A549 (cell line): Measurements from ENCODE around the gene MANSC1. TPM values are rescaled to one million over a fixed set of nuclear protein-coding genes. Genes with fewer than 3 reads are reported as not detected.

ENCODE experiments used
- ATAC-seq, 2 experiments: fragments of 200-7000 bp in 1 of 2; fragments of >200 bp in 1 of 2; cut with Nextera tagmentation in 1 of 2; cut with Tn5 transposase in 1 of 2; 3 replicates each; pipeline versions ENCODE4 v1.8.0 to v1.9.1; 2018 to 2020; ENCODE audit warnings: mild to moderate bottlenecking in 1 of 2, moderate library complexity in 1 of 2
- CTCF ChIA-PET: fragments of 300-600 bp; sonication (Branson Sonifier 250); formaldehyde crosslinking; extraction: SDS; loops from one replicate; lab custom pipeline; 2021; ENCODE audit warnings: antibody characterized with exemption, inconsistent platforms; lab: Yijun Ruan, JAX
- POLR2A ChIA-PET: fragments of 350-600 bp; formaldehyde crosslinking; extraction: SDS; loops from one replicate; lab custom pipeline; 2021; ENCODE audit warnings: antibody characterized with exemption, inconsistent platforms; lab: Yijun Ruan, JAX
- DNase-seq, 2 experiments: peaks; one replicate each; pipeline versions ENCODE4 v3.0.0 to v3.0.0-alpha.2; 2011 to 2016; ENCODE audit warnings: low read depth in 1 of 2, low spot score in 1 of 2
- FAIRE-seq: peaks from 2 replicates; lab custom pipeline; 2011; peaks lifted over from hg19 to GRCh38; lab: Jason Lieb, UNC
- H3K27ac ChIP-seq, 2 experiments: fragments of >200 bp; sonication (Bioruptor Twin); formaldehyde crosslinking; 3 replicates each; pipeline ENCODE4 v1.5.1; 2016 to 2017
- H3K4me1 ChIP-seq: fragments of >200 bp; sonication (Bioruptor Twin); formaldehyde crosslinking; 3 replicates; pipeline ENCODE4 v1.6.1; 2016
- H3K4me2 ChIP-seq: fragments of >200 bp; sonication (Bioruptor Twin); formaldehyde crosslinking; 3 replicates; pipeline ENCODE4 v1.6.1; 2016
- H3K4me3 ChIP-seq: fragments of >200 bp; sonication (Bioruptor Twin); formaldehyde crosslinking; 3 replicates; pipeline ENCODE4 v1.5.1; 2016
- H3K9me3 ChIP-seq: fragments of >200 bp; sonication (Bioruptor Twin); formaldehyde crosslinking; 3 replicates; pipeline ENCODE4 v1.6.1; 2016
- ATOH8 ChIP-seq: fragments of 250-450 bp; sonication (Bioruptor Pico); IDR thresholded peaks from 2 replicates; pipeline ENCODE4 v1.5.0; 2020; ENCODE audit warnings: low read depth, mild to moderate bottlenecking, moderate library complexity
- CTCF ChIP-seq: fragments of >200 bp; sonication (Bioruptor Twin); formaldehyde crosslinking; IDR thresholded peaks from 3 replicates; pipeline ENCODE4 v1.5.1; 2016
- EHF ChIP-seq: fragments of 250-450 bp; sonication (Bioruptor Pico); IDR thresholded peaks from 2 replicates; pipeline ENCODE4 v1.5.0; 2020; ENCODE audit warnings: mild to moderate bottlenecking
- FOSB ChIP-seq: fragments of 250-450 bp; sonication (Bioruptor Pico); IDR thresholded peaks from 2 replicates; pipeline ENCODE4 v1.5.0; 2020; ENCODE audit warnings: mild to moderate bottlenecking, moderate library complexity
- FOXS1 ChIP-seq: fragments of 250-450 bp; sonication (Bioruptor Pico); IDR thresholded peaks from 2 replicates; pipeline ENCODE4 v1.5.0; 2020; ENCODE audit warnings: mild to moderate bottlenecking, moderate library complexity
- GATA3 ChIP-seq: IDR thresholded peaks from 2 replicates; pipeline ENCODE4 v1.6.1; 2012; ENCODE audit warnings: borderline replicate concordance
- HDAC2 ChIP-seq: fragments of 200-600 bp; sonication (generic); IDR thresholded peaks from 2 replicates; pipeline ENCODE4 v1.6.1; 2016
- HOXA7 ChIP-seq: fragments of 250-450 bp; sonication (Bioruptor Pico); IDR thresholded peaks from 2 replicates; pipeline ENCODE4 v1.5.0; 2020; ENCODE audit warnings: mild to moderate bottlenecking, moderate library complexity
- HOXB13 ChIP-seq: fragments of 250-450 bp; sonication (Bioruptor Pico); IDR thresholded peaks from 2 replicates; pipeline ENCODE4 v1.5.0; 2020; ENCODE audit warnings: low read depth, mild to moderate bottlenecking, moderate library complexity
- JUN ChIP-seq, 2 experiments: fragments of >200 bp; sonication (Bioruptor Twin); formaldehyde crosslinking; IDR thresholded peaks; 2 replicates in 1 of 2; 3 replicates in 1 of 2; pipeline ENCODE4 v1.6.1; 2016 to 2017
- JUNB ChIP-seq: fragments of >200 bp; sonication (Bioruptor Twin); formaldehyde crosslinking; IDR thresholded peaks from 2 replicates; pipeline ENCODE4 v1.6.1; 2016
- MAFK ChIP-seq: fragments of 450-650 bp; IDR thresholded peaks from 2 replicates; pipeline ENCODE4 v1.6.1; 2014; ENCODE audit not compliant: partially characterized antibody
- MAX ChIP-seq: IDR thresholded peaks from 2 replicates; pipeline ENCODE4 v1.6.1; 2012
- NFE2L2 ChIP-seq: fragments of 150-350 bp; conservative IDR thresholded peaks from 2 replicates; pipeline ENCODE4 v1.6.1; 2014; ENCODE audit warnings: low read length
- NPAS2 ChIP-seq: fragments of 250-450 bp; sonication (Bioruptor Pico); IDR thresholded peaks from 2 replicates; pipeline ENCODE4 v1.8.0; 2022; ENCODE audit warnings: mild to moderate bottlenecking, moderate library complexity, borderline replicate concordance
- PHF8 ChIP-seq: fragments of 200-600 bp; sonication (generic); IDR thresholded peaks from 2 replicates; pipeline ENCODE4 v1.6.1; 2016; ENCODE audit warnings: low read depth, mild to moderate bottlenecking, antibody characterized with exemption, moderate library complexity, borderline replicate concordance
- POLR2A ChIP-seq: IDR thresholded peaks from 2 replicates; pipeline ENCODE4 v1.6.1; 2012; ENCODE audit warnings: mild to moderate bottlenecking, low read length
- RAD21 ChIP-seq, 2 experiments: fragments of >200 bp in 1 of 2; sonication (Bioruptor Twin) in 1 of 2; formaldehyde crosslinking in 1 of 2; IDR thresholded peaks in 1 of 2; conservative IDR thresholded peaks in 1 of 2; 2 replicates in 1 of 2; 3 replicates in 1 of 2; pipeline ENCODE4 v1.6.1; 2012 to 2018; ENCODE audit warnings: inconsistent platforms in 1 of 2
- RARB ChIP-seq: fragments of 250-450 bp; sonication (Bioruptor Pico); IDR thresholded peaks from 2 replicates; pipeline ENCODE4 v1.8.0; 2021; ENCODE audit warnings: mild to moderate bottlenecking, moderate library complexity
- REST ChIP-seq: fragments of 200-600 bp; sonication (generic); IDR thresholded peaks from 2 replicates; pipeline ENCODE4 v1.6.1; 2016; ENCODE audit warnings: antibody characterized with exemption, mild to moderate bottlenecking, moderate library complexity
- TFCP2L1 ChIP-seq: fragments of 250-450 bp; sonication (Bioruptor Pico); IDR thresholded peaks from 2 replicates; pipeline ENCODE4 v1.5.0; 2021; ENCODE audit warnings: mild to moderate bottlenecking
- USF2 ChIP-seq: fragments of 450-650 bp; IDR thresholded peaks from 2 replicates; pipeline ENCODE4 v1.6.1; 2014; ENCODE audit warnings: antibody characterized with exemption
- ZSCAN20 ChIP-seq: fragments of 250-450 bp; sonication (Bioruptor Pico); IDR thresholded peaks from 2 replicates; pipeline ENCODE4 v1.8.0; 2022; ENCODE audit warnings: mild to moderate bottlenecking, moderate library complexity
- WGBS: methylation state at CpG from one replicate; pipeline ENCODE4 v1.1.6; 2017; ENCODE audit errors: missing lambda C conversion rate; 5-methylcytosine and 5-hydroxymethylcytosine counted together
- polyA minus RNA-seq: library from RNA; depleted of rRNA, polyadenylated mRNA; stranded (reverse); fragments of >200 nt; gene quantifications from 2 replicates; pipeline ENCODE4 v1.2.3, GENCODE V29; 2011; rRNA and poly(A)+ RNA removed
- polyA plus RNA-seq, 4 experiments: library from polyadenylated mRNA; depleted of rRNA in 3 of 4; stranded (reverse); fragments of >200 nt; fragmentation: RNase III in 1 of 4; extraction: RNeasy Plus Mini Kit Qiagen cat#74134 plus additional on column Dnase treatment in 1 of 4; gene quantifications; 2 replicates in 3 of 4; 3 replicates in 1 of 4; pipeline ENCODE4 v1.2.3, GENCODE V29; 2011 to 2017
- TF ChIP-seq, protein P1 (sequence below): IDR thresholded peaks from 2 replicates; pipeline ENCODE4 v1.6.1; 2012
- TF ChIP-seq, protein P2 (sequence below): fragments of >200 bp; sonication (Bioruptor Twin); formaldehyde crosslinking; IDR thresholded peaks from 3 replicates; pipeline ENCODE4 v1.6.1; 2016

MANSC1 gene
- polyA plus RNA-seq (2011; rRNA removed) (3.9 and 9.7 TPM in 2 replicates), polyA plus RNA-seq (2017; fragmentation: RNase III; extraction: RNeasy Plus Mini Kit Qiagen cat#74134 plus additional on column Dnase treatment) (3.7 to 4.4 TPM (median 3.8 TPM) in 3 replicates), polyA minus RNA-seq (3.5 and 4.5 TPM in 2 replicates)
- polyA plus RNA-seq (2012; cell fraction: cytosol; rRNA removed), result 0.86 and 1.1 TPM in 2 replicates
- polyA plus RNA-seq (2012; cell fraction: nucleus; rRNA removed), result 0.47 and 0.86 TPM in 2 replicates

GRCh38 chr12:12349711-12350665 lies at the start of gene MANSC1:
Gene MANSC1, minus strand, starts transcription at chr12:12350242. Its CDS starts 6,928 bp downstream, at chr12:12343314.
- peak within 1 kb of the TSS; percentile 95 for H3K4me2 ChIP-seq
- peaks cover 19% of the 10 kb centered on the region for H3K4me1 ChIP-seq
- H3K4me3 ChIP-seq, result peak within 1 kb of the TSS; percentile 70
- WGBS, result 3% methylated on average over 31 of the region's 68 CpGs
- DNase-seq (peak; percentile 58), ATAC-seq (peak; percentile 93 to 96), FAIRE-seq (no peak)
- peak within 1 kb of the TSS; percentile 82 to 95 for H3K27ac ChIP-seq
- POLR2A ChIA-PET, result interaction anchor here (0.9 to 1.2 kb wide), 2 partner anchors 13 to 265 kb away, joined by 3 read pairs; no protein-coding TSS in a partner anchor
- H3K9me3 ChIP-seq, result no peaks in the 10 kb centered on the region
- CTCF ChIA-PET, result interaction anchor here (0.6 to 1.5 kb wide), 11 partner anchors 9 to 387 kb away, joined by 3 to 14 read pairs (median 4); no protein-coding TSS in a partner anchor
- no peak for TF ChIP-seq FOSB (CRISPR knock-in tag)
- TF ChIP-seq POLR2A, result peak; percentile 37
- no peak for TF ChIP-seq GATA3
- TF ChIP-seq NFE2L2, result no peak
- 0 out of 2 replicates have a peak, but pooled peaks have one; percentile 41 for TF ChIP-seq EHF (CRISPR knock-in tag)
- no peak for TF ChIP-seq NPAS2 (CRISPR knock-in tag)
- TF ChIP-seq FOXS1 (CRISPR knock-in tag), result no peak
- TF ChIP-seq JUNB, result no peak
- TF ChIP-seq HDAC2, result no peak
- TF ChIP-seq, protein P1, sequence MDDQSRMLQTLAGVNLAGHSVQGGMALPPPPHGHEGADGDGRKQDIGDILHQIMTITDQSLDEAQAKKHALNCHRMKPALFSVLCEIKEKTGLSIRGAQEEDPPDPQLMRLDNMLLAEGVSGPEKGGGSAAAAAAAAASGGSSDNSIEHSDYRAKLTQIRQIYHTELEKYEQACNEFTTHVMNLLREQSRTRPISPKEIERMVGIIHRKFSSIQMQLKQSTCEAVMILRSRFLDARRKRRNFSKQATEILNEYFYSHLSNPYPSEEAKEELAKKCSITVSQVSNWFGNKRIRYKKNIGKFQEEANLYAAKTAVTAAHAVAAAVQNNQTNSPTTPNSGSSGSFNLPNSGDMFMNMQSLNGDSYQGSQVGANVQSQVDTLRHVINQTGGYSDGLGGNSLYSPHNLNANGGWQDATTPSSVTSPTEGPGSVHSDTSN, result no peak
- no peak for TF ChIP-seq MAFK
- TF ChIP-seq RARB (CRISPR knock-in tag), result no peak
- no peak for TF ChIP-seq ZSCAN20 (CRISPR knock-in tag)
- TF ChIP-seq JUN (IDR thresholded peaks at IDR 0.05), result 0 out of 5 replicates have a peak, but pooled peaks of 1 of the 2 experiments have one; percentile 43
- TF ChIP-seq TFCP2L1 (CRISPR knock-in tag), result no peak
- TF ChIP-seq HOXB13 (CRISPR knock-in tag), result no peak
- no peak for TF ChIP-seq ATOH8 (CRISPR knock-in tag)
- TF ChIP-seq HOXA7, result no peak
- TF ChIP-seq MAX, result peak; percentile 84; the same call in 1 of the 2 replicates
- TF ChIP-seq RAD21 (conservative IDR thresholded peaks at IDR 0.05 in 1 of 2, IDR thresholded peaks at IDR 0.05 in 1 of 2), result 0 out of 5 replicates have a peak, but pooled peaks of 1 of the 2 experiments have one; percentile 7
- no peak for TF ChIP-seq CTCF
- TF ChIP-seq USF2, result no peak
- TF ChIP-seq, protein P2, sequence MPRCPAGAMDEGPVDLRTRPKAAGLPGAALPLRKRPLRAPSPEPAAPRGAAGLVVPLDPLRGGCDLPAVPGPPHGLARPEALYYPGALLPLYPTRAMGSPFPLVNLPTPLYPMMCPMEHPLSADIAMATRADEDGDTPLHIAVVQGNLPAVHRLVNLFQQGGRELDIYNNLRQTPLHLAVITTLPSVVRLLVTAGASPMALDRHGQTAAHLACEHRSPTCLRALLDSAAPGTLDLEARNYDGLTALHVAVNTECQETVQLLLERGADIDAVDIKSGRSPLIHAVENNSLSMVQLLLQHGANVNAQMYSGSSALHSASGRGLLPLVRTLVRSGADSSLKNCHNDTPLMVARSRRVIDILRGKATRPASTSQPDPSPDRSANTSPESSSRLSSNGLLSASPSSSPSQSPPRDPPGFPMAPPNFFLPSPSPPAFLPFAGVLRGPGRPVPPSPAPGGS, result no peak
- no peak for TF ChIP-seq REST
- TF ChIP-seq PHF8, result peak; percentile 21; the same call in 1 of the 2 replicates
